Neural progenitor cell (in vitro differentiated cells): ENCODE measurements around the gene TMEM247. TPM values are rescaled to one million over a fixed set of nuclear protein-coding genes. Genes with fewer than 3 reads are reported as not detected.

ENCODE experiments used
- DNase-seq: peaks from one replicate; pipeline ENCODE4 v3.0.0-alpha.2; 2016; ENCODE audit warnings: low spot score
- H2AFZ ChIP-seq: fragments of 200-600 bp; sonication (generic); replicated peaks from 2 replicates; pipeline ENCODE4 v1.6.1; 2016; ENCODE audit warnings: antibody characterized with exemption
- H3F3A ChIP-seq: fragments of 200-600 bp; sonication (generic); 2 replicates; pipeline ENCODE4 v1.6.1; 2016; ENCODE audit warnings: antibody characterized with exemption, low read depth
- H3K27ac ChIP-seq: fragments of 200-600 bp; sonication (generic); 2 replicates; pipeline ENCODE4 v1.5.1; 2016; ENCODE audit warnings: mild to moderate bottlenecking
- H3K27me3 ChIP-seq: fragments of 200-600 bp; sonication (generic); 2 replicates; pipeline ENCODE4 v1.6.1; 2016; ENCODE audit warnings: mild to moderate bottlenecking, moderate library complexity
- H3K36me3 ChIP-seq: fragments of 200-600 bp; sonication (generic); 2 replicates; pipeline ENCODE4 v1.5.1; 2016
- H3K4me1 ChIP-seq: fragments of 200-600 bp; sonication (generic); 2 replicates; pipeline ENCODE4 v1.6.1; 2016; ENCODE audit warnings: mixed run types
- H3K4me2 ChIP-seq: fragments of 200-600 bp; sonication (generic); 2 replicates; pipeline ENCODE4 v1.6.1; 2016
- H3K4me3 ChIP-seq: fragments of 200-600 bp; sonication (generic); 2 replicates; pipeline ENCODE4 v1.5.1; 2016
- H3K79me2 ChIP-seq: fragments of 200-600 bp; sonication (generic); 2 replicates; pipeline ENCODE4 v1.6.1; 2016; ENCODE audit warnings: low read depth
- H3K9ac ChIP-seq: fragments of 200-600 bp; sonication (generic); 2 replicates; pipeline ENCODE4 v1.6.1; 2016
- H3K9me3 ChIP-seq: fragments of 200-600 bp; sonication (generic); 2 replicates; pipeline ENCODE4 v1.5.1; 2016; ENCODE audit warnings: low read depth
- H4K20me1 ChIP-seq: fragments of 200-600 bp; sonication (generic); 2 replicates; pipeline ENCODE4 v1.6.1; 2016; ENCODE audit warnings: low read depth
- H3K27ac Mint-ChIP-seq: 3 replicates; pipeline ENCODE4 v1.8.0; 2021; ENCODE audit warnings: mixed read lengths
- H3K27me3 Mint-ChIP-seq: 2 replicates; pipeline ENCODE4 v1.8.0; 2022; ENCODE audit warnings: low read depth, mild to moderate bottlenecking, inconsistent platforms, moderate library complexity, mixed read lengths; ENCODE audit not compliant: insufficient read depth
- H3K36me3 Mint-ChIP-seq: 3 replicates; pipeline ENCODE4 v1.8.0; 2021; ENCODE audit warnings: mixed read lengths
- H3K4me1 Mint-ChIP-seq: 3 replicates; pipeline ENCODE4 v1.8.0; 2021; ENCODE audit warnings: mixed read lengths
- H3K4me3 Mint-ChIP-seq: 3 replicates; pipeline ENCODE4 v1.8.0; 2021; ENCODE audit warnings: mild to moderate bottlenecking, moderate library complexity, mixed read lengths
- H3K9me3 Mint-ChIP-seq: 3 replicates; pipeline ENCODE4 v1.8.0; 2020; ENCODE audit warnings: mixed read lengths
- EZH2 ChIP-seq: fragments of 200-600 bp; sonication (generic); IDR thresholded peaks from 2 replicates; pipeline ENCODE4 v1.6.1; 2017; ENCODE audit warnings: antibody characterized with exemption, mild to moderate bottlenecking, moderate library complexity
- EZH2phosphoT487 ChIP-seq: fragments of 200-600 bp; sonication (generic); IDR thresholded peaks from 2 replicates; pipeline ENCODE4 v1.6.1; 2017; ENCODE audit warnings: antibody characterized with exemption
- total RNA-seq: library from RNA; depleted of rRNA; stranded (reverse); fragments of >200 nt; gene quantifications from 2 replicates; pipeline ENCODE4 v1.2.3, GENCODE V29; 2015; ENCODE audit warnings: low replicate concordance
- TF ChIP-seq, protein P1 (sequence below): fragments of 200-600 bp; sonication (generic); IDR thresholded peaks from 2 replicates; pipeline ENCODE4 v1.5.1; 2017; ENCODE audit warnings: antibody characterized with exemption, mild to moderate bottlenecking

Gene TMEM247
- total RNA-seq, 1 donor from 2014 or later = not detected

DNA sequence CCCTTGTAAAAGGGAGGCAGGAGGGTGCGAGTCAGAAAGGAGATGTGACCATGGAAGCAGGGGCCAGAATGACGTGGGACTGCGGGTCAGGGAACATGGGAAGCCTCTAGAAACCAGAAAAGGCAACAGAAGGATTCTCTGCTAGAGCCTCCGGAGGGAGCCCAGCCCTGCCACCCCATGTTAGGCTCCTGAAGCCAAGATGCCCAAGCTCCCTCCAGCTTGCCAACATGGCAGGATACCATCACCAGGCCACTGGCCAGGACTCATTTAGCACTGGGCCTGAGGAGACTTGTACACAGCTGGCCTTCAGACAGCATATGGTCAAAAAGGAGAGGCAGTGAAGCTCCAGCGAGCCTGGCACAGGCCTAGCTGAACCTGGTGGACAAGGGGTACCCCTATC lies 5.6 kb downstream of the TMEM247 start:
- Mint-ChIP-seq H3K27me3 (peaks cover 7% of the 10 kb centered on the region), H3K36me3 (no peaks in the 10 kb centered on the region), H3K9me3 (peaks cover 2% of the 10 kb centered on the region), H3K4me3 (no peak overlapping the region), H3K4me1 (peaks cover 10% of the 10 kb centered on the region), H3K27ac (no peak overlapping the region)
- DNase-seq = no peak
- H3K9ac ChIP-seq = no peak overlapping the region
- H3K4me3 ChIP-seq = no peak overlapping the region
- no peak overlapping the region for H3K4me2 ChIP-seq
- no peak overlapping the region for H3K27ac ChIP-seq
- no peak overlapping the region for H2AFZ ChIP-seq
- TF ChIP-seq, protein P1, sequence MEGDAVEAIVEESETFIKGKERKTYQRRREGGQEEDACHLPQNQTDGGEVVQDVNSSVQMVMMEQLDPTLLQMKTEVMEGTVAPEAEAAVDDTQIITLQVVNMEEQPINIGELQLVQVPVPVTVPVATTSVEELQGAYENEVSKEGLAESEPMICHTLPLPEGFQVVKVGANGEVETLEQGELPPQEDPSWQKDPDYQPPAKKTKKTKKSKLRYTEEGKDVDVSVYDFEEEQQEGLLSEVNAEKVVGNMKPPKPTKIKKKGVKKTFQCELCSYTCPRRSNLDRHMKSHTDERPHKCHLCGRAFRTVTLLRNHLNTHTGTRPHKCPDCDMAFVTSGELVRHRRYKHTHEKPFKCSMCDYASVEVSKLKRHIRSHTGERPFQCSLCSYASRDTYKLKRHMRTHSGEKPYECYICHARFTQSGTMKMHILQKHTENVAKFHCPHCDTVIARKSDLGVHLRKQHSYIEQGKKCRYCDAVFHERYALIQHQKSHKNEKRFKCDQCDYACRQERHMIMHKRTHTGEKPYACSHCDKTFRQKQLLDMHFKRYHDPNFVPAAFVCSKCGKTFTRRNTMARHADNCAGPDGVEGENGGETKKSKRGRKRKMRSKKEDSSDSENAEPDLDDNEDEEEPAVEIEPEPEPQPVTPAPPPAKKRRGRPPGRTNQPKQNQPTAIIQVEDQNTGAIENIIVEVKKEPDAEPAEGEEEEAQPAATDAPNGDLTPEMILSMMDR = no peak
- TF ChIP-seq EZH2phosphoT487 (no peak), EZH2 (no peak)
- H3K79me2 ChIP-seq = no peaks in the 10 kb centered on the region
- H4K20me1 ChIP-seq = no peaks in the 10 kb centered on the region
- H3F3A ChIP-seq = peaks cover 13% of the 10 kb centered on the region
- no peaks in the 10 kb centered on the region for H3K36me3 ChIP-seq
- H3K27me3 ChIP-seq = no peaks in the 10 kb centered on the region
- H3K4me1 ChIP-seq = peaks cover 12% of the 10 kb centered on the region
- no peaks in the 10 kb centered on the region for H3K9me3 ChIP-seq

DNA sequence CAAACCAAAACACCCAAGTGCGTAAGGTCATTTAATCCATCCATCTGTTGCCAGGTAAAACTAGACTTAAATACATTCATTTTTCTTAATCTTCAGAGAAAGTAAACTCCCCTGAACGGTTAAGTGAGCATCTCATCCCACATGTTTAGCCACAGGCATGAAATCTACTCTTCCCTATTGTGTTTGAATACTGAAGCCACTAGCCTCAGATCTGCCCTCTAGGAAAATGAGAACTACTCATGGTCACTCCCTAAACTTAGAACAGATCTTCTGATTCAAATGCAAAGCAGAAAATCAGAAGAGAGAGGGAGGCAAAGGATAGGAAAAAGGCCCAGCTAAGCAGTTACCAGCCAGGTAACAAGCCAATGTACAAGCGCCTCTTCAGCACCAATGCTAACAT lies 7.1 kb downstream of the TMEM247 start:
- no peak overlapping the region for H3K27ac ChIP-seq
- no peak overlapping the region for H3K4me3 ChIP-seq
- no peaks in the 10 kb centered on the region for H3K9me3 Mint-ChIP-seq
- H2AFZ ChIP-seq = no peak overlapping the region
- no peak overlapping the region for H3K9ac ChIP-seq
- no peaks in the 10 kb centered on the region for H3K79me2 ChIP-seq
- no peak overlapping the region for H3K27ac Mint-ChIP-seq
- TF ChIP-seq, protein P1 = no peak
- TF ChIP-seq EZH2phosphoT487 = no peak
- no peak for TF ChIP-seq EZH2
- no peaks in the 10 kb centered on the region for H4K20me1 ChIP-seq
- H3K4me1 Mint-ChIP-seq = peaks cover 19% of the 10 kb centered on the region
- H3K27me3 ChIP-seq = peaks cover under 1% of the 10 kb centered on the region
- no peaks in the 10 kb centered on the region for H3K36me3 Mint-ChIP-seq
- no peak overlapping the region for H3K4me3 Mint-ChIP-seq
- H3K9me3 ChIP-seq = no peaks in the 10 kb centered on the region
- no peak for DNase-seq
- peaks cover 10% of the 10 kb centered on the region for H3K27me3 Mint-ChIP-seq
- H3K4me1 ChIP-seq = peaks cover 26% of the 10 kb centered on the region
- H3K36me3 ChIP-seq = no peaks in the 10 kb centered on the region
- H3F3A ChIP-seq = peaks cover 22% of the 10 kb centered on the region
- no peak overlapping the region for H3K4me2 ChIP-seq

DNA sequence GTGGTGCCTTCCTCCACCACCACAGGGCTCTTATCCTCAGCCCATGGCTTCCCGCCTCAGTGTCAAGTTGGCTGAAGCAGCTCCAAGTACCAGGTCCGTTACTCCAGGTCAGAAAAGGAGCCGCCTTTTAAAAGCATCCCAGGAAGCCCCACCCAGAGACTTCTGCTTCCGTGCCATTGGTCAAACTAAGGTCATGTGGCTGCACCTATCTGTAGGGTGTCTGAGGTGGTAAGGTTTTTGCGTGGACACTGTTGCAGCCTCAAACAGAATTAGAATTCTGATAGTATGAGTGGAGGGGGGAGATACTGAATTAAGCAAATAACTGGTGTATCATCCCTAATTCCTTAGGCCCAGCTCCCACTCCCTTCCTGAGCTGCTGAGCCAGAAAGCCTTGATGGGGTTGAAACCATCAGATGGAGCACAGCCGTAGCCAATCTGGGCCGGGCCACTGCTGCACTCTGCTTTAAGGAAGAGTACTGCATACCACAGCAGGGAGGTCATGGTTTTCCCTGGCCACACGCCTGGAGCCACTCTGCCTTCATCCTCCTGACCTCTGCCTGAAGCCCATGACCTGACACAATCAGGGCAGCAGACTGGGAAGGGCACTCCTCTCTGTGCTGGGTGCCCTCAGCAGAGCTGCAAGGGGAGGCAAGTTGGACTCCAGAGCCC lies 8.4 kb downstream of the TMEM247 start:
- Histone ChIP-seq H2AFZ (no peak overlapping the region), H3K9ac (no peak overlapping the region), H3F3A (peaks cover 22% of the 10 kb centered on the region), H3K4me3 (no peak overlapping the region), H3K4me2 (no peak overlapping the region), H3K27me3 (peaks cover 10% of the 10 kb centered on the region), H3K79me2 (no peaks in the 10 kb centered on the region), H3K4me1 (peaks cover 26% of the 10 kb centered on the region), H3K27ac (no peak overlapping the region), H3K9me3 (no peaks in the 10 kb centered on the region), H3K36me3 (no peaks in the 10 kb centered on the region), H4K20me1 (no peaks in the 10 kb centered on the region)
- H3K4me1 Mint-ChIP-seq = peaks cover 25% of the 10 kb centered on the region
- H3K27ac Mint-ChIP-seq = no peak overlapping the region
- DNase-seq = no peak
- no peaks in the 10 kb centered on the region for H3K9me3 Mint-ChIP-seq
- TF ChIP-seq, protein P1 = no peak
- TF ChIP-seq EZH2phosphoT487 (no peak), EZH2 (no peak)
- peaks cover 10% of the 10 kb centered on the region for H3K27me3 Mint-ChIP-seq
- H3K36me3 Mint-ChIP-seq = no peaks in the 10 kb centered on the region
- no peak overlapping the region for H3K4me3 Mint-ChIP-seq
